Vagina (tissue), 2 donors: Measurements from ENCODE around the gene NEU2.

ENCODE experiments used
- POLR2A ChIP-seq, 2 donors: fragments of 450-650 bp; IDR thresholded peaks; one replicate each; pipeline ENCODE4 v1.6.1; 2017; ENCODE audit warnings: antibody characterized with exemption in 2 of 2, mild to moderate bottlenecking in 2 of 2, moderate library complexity in 2 of 2
- TF ChIP-seq, protein P1 (sequence below), 3 experiments: fragments of 450-650 bp in 2 of 3; fragments of 200-600 bp in 1 of 3; sonication (generic) in 1 of 3; IDR thresholded peaks; one replicate each; pipeline ENCODE4 v1.5.1; 2017 to 2019; ENCODE audit warnings: antibody characterized with exemption in 3 of 3, mild to moderate bottlenecking in 2 of 3, moderate library complexity in 2 of 3

DNA sequence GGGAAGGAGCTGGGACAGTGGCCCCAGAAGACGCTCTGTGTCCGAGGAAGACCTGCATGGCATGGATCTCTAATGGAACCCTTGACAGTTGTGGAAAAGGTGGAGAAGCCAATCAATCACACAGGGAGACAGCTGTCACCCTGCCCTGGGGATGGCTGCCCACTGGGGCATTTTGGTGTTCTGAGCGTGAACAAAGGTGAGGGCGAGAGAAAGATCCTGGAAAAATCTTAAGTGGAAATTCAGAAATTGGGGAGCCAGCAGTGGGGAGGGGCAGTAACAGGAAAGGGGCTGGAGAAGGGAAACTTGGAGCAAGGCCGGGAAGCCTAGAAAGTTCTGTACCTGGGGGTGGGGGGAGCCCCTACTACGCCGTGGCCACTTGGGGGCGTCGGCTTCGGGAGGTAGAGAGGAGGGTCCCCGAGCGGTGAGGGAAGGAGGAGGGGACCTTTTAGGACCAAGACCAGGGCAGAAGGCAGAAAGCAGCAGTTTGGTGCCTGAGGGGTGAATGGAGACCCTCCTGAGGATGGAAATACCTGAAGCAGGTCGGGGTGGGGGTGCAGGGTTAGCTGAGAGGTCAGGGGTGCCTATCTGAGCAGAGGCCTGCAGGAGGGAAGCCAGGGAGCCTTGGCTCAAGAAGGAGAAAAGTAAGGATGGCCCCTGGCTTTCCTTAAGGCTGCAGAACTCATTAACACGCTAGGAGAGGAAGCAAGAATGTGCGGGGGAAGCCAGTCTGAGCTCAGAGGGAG, 49.4 kb upstream of the NEU2 start:
- no peak for TF ChIP-seq POLR2A (IDR thresholded peaks at IDR 0.05)
- TF ChIP-seq, protein P1, sequence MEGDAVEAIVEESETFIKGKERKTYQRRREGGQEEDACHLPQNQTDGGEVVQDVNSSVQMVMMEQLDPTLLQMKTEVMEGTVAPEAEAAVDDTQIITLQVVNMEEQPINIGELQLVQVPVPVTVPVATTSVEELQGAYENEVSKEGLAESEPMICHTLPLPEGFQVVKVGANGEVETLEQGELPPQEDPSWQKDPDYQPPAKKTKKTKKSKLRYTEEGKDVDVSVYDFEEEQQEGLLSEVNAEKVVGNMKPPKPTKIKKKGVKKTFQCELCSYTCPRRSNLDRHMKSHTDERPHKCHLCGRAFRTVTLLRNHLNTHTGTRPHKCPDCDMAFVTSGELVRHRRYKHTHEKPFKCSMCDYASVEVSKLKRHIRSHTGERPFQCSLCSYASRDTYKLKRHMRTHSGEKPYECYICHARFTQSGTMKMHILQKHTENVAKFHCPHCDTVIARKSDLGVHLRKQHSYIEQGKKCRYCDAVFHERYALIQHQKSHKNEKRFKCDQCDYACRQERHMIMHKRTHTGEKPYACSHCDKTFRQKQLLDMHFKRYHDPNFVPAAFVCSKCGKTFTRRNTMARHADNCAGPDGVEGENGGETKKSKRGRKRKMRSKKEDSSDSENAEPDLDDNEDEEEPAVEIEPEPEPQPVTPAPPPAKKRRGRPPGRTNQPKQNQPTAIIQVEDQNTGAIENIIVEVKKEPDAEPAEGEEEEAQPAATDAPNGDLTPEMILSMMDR (IDR thresholded peaks at IDR 0.05): no peak
